T follicular helper cell (primary cell): ENCODE measurements around the gene ABCC1.

ENCODE experiments used
- DNase-seq: peaks from one replicate; pipeline ENCODE4 v3.0.0-alpha.2; 2020; ENCODE audit warnings: low read depth

Gene ABCC1

DNA sequence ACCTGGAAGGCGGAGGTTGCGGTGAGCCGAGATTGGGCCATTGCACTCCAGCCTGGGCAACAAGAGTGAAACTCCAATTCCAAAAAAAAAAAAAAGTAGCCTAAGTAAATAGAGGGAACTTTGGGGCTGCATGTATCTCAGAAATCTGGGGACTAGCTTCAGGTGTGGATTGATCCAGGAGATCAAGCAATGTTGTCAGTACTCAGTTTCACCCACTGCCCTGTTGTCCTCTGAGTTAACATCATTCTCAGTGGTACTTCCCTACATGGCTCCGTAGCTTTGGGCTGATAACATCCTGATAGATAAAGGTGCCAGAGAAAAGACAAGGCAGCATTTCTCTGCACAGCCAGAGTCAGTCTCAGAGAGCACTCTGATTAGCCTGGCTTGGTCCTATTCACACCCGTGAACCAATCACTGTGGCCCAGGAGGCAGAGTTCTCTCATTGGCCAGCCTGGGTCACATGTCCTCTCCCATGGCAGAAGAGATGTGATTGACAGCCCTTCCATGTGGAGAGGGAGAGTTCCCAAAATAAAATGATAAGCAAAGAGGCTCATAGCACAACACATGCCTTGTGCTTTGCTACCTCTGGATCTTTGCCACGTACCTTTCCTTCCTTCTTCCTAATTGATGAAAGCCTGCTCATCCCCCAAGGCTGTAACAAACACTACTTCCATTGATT is 99.6 kb downstream of the ABCC1 start:
- no peak for DNase-seq

DNA sequence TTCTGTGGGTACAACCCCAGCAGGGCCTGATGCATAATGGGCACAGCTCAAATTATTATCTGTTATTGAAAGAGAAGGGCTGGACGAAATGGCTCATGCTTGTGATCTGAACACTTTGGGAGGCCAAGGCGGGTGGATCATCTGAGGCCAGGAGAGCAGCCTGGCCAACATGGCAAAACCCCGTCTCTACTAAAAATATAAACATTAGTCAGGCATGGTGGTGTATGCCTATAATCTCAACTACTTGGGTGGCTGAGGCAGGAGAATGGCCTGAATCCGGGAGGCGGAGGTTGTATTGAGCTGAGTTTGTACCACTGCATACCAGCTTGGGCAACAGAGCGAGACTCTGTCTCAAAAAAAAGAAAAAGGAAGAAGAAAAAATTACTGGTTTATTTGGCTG is 100.7 kb downstream of the ABCC1 start:
- no peak for DNase-seq

DNA sequence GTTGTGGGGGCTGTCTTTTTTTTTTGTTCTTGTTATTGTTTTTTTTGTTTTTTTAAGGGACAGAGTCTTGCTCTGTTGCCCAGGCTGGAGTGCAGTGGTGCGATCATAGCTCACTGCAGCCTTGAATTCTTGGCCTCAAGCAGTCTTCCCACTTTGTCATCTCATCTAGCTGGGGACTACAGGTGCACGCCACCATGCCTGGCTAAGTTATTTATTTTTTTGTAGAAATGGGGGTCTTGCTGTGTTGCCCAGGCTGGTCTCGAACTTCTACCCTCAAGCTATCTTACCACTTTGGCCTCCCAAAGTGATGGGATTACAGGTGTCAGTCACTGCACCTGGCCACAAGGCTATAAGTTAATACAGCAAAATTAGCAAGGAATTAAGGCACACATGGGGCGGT is 101.7 kb downstream of the ABCC1 start:
- DNase-seq: no peak

DNA sequence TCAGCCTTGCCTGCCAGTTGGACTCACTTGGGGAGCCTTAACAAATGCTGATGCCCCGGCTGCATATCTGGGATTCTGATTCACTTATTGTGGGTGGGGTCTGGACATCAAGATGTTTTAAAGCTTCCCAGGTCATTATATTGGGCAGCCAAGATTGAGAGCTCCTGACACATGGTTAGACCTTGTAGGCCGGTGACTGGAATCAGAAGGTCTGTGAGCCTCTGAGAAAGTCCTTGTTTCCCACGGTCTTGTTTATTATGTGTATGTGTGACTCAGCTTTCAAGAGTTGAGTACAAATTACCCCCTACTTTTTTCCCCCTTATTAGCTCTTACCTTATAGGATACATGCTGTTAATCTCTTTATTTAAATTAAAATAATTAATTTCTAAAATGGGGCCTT is 103.5 kb downstream of the ABCC1 start:
- DNase-seq: no peak

DNA sequence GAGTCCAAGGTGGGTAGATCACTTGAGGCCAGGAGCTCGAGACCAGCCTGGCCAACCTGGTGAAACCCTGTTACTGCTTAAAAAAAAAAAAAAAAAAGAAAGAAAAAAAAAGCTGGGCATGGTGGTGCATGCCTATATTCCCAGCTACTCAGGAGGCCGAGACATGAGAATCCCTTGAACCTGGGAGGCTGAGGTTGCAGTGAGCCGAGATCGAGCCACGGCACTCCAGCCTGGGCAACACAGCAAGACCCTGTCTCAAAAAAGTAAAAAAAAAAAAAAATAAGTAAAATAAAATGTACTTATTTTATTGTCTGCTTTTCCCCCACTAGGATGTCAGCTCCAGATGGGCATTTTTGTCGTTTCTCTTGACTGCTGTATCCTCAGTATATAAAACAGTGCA is 107.7 kb downstream of the ABCC1 start:
- no peak for DNase-seq

DNA sequence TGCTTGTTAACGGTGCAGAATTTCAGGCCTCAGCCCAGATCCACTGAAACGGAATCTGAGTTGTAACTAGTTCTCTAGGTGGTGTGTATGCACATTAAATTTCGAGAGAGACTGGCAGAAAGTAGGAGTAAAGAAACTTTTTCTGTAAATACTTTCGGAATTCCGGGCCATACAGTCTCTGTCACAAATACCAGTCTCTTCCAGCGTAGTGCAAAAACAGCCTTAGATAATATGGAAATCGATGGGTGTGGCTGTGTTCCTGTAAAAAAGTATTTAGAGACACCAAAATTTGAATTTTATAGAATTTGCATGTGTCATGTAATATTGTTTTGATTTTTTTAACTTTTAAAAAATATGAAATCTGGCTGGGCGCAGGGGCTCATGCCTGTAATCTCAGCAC is 109.7 kb downstream of the ABCC1 start:
- no peak for DNase-seq

DNA sequence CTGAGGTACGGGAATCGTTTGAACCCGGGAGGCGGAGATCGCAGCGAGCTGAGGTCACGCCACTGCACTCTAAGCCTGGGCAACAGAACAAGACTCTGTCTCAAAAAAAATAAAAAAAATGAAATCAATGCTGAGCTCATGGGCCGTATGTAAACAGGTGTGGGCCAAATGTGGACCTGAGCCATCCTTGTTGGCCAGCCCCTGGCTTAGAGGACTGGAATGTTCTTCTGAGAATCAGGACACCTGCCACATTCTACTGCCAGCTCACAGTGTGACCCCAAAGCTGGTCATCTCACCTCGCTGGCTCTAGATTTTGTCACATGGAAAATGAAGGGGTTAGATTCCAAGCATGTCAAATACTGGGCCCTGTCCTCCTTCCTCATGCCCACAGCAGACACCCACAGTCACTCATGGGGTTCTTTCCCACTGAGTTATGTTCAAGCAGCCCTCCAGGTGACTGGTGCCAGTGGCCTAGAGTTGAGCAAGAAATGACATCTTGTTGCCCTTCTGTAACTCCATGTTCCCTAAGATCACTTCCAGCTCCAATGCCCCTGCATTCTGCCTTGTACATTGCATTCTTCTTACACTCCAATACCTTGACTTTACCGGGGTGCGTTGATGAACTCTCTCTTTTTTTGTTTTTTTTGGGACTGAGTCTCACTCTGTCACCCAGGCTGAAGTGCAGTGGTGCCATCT is 110.6 kb downstream of the ABCC1 start:
- no peak for DNase-seq

DNA sequence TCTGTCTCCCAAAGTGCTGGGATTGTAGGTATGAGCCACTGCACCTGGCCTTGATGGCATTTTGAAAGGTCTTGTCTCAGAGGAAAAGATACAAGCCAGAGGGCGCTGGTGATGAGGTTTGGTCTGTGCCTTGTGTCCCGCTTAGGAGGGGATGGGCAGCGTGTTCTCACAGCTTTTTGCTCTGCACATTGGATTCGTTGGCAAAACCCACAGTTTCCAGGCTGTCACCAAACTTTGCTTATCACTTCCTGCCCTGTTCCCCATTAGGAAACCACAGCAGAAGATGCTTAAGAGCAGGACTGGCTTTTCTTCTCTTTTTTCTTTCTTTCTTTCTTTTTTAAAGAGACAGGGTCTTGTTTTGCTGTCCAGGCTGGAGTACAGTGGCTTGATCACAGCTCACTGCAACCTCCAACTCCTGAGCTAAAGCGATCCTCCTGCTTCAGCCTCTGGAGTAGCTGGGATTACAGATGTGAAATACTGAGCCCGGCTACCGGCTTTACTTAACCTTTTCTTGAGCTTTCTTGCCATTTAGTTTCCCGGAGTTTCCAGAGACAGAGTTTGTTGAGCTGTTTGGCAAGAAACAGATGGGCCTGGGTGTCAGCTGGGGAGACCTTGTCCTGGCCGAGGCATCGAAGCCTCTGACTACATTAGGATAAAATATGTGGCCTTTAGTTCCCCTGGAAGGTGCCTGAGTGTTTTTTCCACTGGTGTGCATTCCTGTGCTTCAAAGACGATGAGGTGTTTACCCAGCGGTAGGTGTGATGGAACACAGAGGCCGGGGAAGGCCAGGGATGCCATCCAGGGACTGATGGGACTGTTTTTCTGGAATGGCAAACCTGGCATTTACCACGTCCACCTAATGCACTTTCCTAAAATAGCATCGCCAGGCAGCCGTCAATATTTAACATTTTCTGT is 112.9 kb downstream of the ABCC1 start:
- DNase-seq: no peak

DNA sequence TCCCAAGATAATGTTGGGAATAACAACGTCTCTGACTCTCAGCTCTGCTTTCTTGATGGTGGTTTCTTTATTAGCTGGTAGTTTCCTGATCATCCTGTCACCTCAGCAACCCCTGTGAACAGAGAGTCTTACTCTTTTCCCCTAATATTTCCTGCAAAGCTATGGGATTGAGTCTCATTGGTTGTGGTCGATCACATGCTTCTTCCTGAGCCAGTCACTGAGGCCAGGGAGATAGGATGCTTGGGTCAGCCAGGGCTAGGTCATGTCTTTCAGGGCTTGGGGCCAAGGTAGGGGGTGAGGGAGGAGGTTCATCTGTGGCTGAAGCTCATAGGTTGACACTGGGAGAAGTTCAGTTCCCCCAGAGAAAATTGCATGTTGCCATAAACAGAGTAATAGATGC is 114.3 kb downstream of the ABCC1 start:
- no peak for DNase-seq

DNA sequence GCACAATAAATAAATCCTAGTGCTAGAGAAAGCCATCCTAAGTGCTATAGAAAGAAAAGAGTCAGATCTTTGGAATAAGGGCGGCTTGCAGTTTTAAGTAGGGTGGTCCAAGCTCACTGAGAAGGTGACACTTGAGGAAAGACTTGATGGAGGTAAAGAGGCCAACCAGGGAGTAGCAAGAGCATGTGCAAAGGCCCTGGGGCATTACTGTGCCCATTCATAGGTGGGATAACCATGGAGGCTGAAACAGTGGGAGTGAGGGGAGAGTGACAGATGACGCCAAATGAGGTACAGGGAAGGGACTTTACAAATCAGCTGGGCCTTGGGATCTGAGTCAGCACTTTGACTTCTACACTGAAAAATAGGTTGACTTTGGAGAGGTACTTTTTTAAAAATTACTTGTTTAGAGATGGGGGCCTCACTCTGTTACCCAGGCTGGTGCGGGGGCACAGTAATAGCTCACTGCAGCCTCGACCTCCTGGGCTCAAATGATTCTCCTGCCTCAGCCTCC is 115.5 kb downstream of the ABCC1 start:
- no peak for DNase-seq

DNA sequence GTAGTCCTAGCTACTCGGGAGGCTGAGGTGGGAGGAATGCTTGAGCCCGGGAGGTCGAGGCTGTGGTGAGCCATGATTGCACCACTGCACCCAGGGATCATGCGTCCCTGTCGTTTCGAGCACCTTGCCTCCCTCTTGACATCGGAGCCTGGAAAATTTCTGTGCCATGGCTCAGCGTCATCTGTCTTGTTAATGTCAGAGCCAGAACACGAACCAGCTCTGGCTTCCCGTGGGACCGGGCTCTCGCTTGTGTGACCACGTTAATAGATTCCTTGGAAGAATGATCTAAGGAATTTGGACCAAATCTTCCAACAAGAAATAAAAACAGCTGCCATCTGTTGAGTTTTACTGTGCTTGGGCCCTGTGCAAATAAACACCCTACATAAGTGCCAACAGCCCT is 117.7 kb downstream of the ABCC1 start:
- DNase-seq: no peak

DNA sequence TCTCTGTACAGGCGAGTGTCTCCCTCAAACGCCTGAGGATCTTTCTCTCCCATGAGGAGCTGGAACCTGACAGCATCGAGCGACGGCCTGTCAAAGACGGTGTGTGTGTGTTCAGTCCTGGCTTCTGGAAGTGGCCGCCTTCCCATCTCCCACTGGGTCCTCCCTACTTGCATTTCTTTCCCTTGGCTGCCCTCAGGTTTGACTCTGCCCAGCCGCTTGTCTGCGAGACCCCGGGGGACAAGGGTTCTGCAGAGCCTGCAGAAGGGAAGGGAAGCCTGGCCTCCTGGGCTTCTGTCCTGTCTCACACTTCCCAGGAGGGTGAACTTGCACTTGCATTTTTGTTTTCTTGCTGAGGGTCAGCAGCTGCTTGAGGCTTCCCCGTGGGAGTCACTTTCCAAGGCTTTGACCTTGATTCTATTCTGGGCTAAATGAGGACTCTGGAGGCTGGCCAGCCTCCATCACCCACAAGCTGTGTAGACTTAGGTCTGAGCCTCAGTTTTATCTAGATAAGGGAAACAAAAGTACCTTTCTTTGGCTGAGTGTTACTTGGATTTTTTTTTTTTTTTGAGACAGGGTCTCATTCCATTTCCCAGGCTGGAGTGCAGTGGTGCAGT is 122.3 kb downstream of the ABCC1 start:
- no peak for DNase-seq

DNA sequence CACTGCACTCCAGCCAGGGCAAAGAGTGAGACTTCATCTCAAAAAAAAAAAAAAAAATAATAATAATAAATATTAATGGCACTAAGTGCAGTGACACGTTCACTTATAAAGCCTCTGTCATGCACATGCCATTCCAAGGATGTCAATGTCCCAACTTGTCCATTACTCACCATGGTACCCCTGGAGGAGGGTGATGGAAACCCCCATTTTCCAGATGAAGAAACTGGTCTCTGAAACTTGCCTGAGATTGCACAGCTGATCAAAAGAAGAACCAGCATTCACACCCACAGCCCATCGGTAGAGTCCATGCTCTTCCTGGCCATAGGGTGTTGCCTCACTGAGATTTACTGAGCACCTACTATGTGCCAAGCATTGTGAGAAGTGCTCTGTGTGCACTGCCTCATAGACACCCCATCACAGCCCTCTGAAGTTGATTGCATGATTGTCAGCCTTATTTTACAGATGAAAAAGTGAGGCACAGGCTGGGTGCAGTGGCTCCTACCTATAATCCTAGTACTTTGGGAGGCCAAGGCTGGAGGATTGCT is 123.7 kb downstream of the ABCC1 start:
- DNase-seq: no peak

DNA sequence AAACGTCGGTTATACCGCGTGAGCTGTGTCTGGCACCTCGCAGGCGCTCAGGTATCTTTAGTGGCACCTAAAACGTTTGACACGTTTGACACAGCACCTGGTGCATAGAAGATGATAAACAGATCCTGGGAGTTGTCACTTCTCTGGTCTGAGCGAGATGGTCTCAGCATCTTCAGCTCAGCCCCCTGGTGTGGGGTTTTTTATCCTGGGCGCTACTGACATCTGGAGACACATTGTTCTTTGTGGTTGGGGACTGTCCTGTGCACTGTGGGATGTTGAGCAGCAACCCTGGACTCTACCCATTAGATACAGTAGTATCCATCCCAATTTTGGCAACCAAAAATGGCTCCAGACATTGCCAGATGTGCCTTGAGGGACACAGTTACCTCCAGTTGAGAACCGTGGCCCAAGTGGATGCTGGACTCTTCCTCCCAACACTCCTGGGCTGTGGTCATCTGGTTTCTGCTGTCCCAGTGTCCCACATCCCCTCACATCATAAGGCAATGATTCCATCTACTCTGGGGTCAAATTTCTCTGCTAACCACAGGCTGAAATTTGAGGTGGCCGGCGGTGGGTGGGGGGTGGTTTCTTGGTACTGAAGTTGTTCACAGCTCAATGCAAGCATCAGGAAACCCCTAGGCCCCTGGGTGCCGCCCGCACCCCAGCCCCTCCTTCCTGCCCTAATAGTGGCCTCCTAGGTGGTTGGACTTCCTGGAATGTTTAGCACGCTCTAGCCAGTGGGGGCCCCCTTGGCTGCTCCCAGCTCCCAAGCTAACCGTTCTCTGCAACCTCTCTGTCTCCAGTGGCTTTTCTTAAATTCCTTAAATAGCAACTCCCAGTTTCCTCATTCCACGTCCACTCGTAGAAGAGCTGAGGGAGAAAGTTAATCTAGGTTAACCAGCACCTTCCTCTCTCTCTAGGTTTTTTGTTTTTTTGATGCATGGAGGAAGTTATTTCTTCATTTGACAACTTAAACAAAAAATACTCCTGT is 124.8 kb downstream of the ABCC1 start:
- no peak for DNase-seq

DNA sequence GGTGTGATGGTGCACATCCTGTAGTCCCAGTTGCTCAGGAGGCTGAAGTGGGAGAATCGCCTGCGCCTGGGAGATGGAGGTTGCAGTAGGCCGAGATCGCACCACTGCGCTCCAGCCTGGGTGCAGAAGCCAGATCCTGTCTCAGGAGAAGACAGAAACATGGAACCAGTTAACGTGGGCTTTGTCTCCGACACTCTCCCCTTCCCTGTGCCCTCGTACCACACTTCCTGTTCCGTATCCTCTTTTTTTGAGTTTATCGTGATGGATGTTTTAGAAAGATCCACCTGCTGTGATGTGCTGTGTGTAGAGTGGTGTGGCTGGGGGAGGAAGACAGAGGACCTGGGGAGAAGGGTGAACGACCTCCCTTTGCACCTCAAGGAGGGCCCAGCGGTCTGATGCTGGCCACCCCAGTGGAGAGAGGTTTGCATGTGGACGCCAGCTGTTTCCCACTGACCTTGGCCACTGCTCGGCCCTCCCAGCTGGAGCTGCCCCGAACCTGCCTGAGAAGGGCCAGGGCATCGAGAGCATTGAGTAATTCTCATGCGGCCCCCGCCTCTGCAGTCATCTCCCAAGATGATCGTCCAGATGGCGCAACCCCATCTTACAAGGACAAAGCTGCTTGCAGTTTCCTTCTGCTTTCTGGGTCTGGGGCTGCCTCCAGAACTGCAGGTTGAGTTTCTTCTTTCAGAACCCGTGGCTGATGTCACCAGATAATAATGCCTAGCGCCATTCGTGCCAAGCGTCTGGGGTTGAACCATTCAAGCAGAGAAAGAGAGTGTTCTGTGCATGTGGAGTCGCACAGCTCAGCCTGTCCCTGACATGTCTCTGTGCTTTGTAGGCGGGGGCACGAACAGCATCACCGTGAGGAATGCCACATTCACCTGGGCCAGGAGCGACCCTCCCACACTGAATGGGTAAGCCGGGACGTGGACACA is 126.3 kb downstream of the ABCC1 start:
- DNase-seq: no peak

DNA sequence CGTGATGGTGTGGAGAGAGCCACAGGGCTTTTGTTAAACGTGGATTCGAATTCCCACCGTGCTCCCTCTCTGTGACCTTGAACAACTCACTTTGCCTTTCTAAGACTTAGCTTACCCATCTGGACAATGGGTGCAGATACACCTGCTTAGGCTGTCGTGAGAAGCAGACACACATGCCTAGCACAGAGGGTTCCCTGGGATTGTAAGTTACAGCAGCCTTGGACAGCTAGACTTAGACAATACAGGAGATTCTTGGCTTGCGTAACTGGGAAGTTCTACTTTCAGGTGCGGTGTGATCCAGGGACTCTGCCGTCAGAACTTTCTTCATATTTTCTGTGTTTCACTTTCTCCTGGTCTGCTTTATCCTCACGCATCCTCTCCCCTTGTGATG is 127.0 kb downstream of the ABCC1 start:
- no peak for DNase-seq

DNA sequence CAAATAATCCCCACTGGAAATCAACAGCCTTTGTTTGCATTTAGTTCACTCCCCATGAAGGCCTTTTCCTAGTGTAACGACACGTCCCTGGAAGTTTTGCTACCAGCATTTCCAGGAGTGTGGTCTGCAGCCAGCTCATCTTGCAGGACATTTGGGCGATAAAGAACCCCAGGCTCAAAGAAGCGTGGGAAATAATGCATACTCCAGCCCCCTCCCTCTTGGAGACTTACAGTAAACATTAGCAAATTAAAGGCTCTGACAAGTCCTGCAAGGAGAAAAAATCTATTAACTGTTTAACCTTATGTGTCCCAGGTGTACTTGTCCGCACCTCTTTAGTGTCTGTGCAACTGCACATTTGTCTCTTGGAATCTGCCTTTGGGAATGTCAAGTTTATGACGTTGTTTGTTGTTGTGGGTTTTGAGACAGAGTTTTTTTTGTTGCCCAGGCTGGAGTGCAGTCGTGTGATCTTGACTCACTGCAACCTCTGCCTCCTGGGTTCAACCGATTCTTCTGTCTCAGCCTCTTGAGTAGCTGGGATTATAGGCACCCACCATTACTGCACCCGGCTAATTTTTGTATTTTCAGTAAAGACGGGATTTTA is 131.1 kb downstream of the ABCC1 start:
- DNase-seq: no peak

DNA sequence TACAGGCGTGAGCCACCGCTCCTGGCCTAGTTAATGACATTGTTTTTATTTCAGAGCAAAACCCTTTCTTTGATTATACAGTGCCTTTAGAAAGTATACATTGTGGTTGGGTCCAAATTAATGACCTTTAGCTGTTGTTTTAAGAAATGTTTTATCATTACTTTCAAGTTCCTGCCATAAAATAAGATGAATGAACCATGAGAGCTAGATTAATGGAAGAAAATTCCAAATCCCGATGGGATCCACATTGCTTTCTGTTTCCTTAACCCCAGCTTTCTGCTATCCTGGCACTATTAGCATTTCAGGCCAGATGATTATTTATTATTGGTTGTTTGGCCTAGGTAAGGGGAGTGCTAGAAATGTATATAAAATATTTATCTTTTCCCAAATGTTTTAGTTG is 131.7 kb downstream of the ABCC1 start:
- no peak for DNase-seq

DNA sequence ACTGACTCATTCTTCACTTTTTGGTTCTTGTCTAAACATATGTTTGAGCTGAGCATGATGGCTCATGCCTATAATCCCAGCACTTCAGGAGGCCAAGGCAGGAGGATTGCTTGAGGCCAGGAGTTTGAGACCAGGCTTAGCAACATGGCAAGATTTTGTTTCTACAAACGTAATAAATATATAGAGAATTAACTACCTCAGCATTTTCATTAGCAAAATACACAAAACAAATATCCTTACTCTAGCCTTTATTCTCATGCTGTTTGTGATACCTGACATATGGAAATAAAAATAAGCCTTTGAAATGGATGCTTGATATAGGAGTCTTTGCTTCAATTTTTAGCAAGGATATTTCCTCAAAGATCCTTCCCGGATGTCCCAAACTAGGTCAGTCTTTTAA is 132.8 kb downstream of the ABCC1 start:
- DNase-seq: no peak
